SK-N-SH (cell line): Measurements from ENCODE around the gene SCGB3A1.

ENCODE experiments used
- CTCF ChIP-seq: fragments of 200-600 bp; sonication (generic); IDR thresholded peaks from 2 replicates; pipeline ENCODE4 v1.6.1; 2017; ENCODE audit warnings: antibody characterized with exemption, mild to moderate bottlenecking, moderate library complexity
- FOSL2 ChIP-seq: IDR thresholded peaks from 2 replicates; pipeline ENCODE4 v1.4.0; 2012; ENCODE audit warnings: low read depth, mild to moderate bottlenecking, moderate library complexity, borderline replicate concordance
- FOXJ3 ChIP-seq: sonication (generic); formaldehyde crosslinking; IDR thresholded peaks from 2 replicates; pipeline ENCODE4 v1.5.1; 2020; ENCODE audit warnings: mild to moderate bottlenecking, missing genetic modification reagents
- GABPA ChIP-seq: IDR thresholded peaks from 2 replicates; pipeline ENCODE4 v1.4.0; 2012; ENCODE audit warnings: low read depth, mild to moderate bottlenecking
- POLR2AphosphoS5 ChIP-seq: IDR thresholded peaks from 2 replicates; pipeline ENCODE4 v1.6.1; 2012; ENCODE audit warnings: low read depth, low read length
- REST ChIP-seq: IDR thresholded peaks from 2 replicates; pipeline ENCODE4 v1.6.1; 2012; ENCODE audit warnings: mild to moderate bottlenecking, low read depth, low read length, moderate library complexity
- RXRA ChIP-seq: IDR thresholded peaks from 2 replicates; pipeline ENCODE4 v1.4.0; 2012; ENCODE audit warnings: low read depth, mild to moderate bottlenecking, borderline replicate concordance
- TAF1 ChIP-seq: IDR thresholded peaks from 2 replicates; pipeline ENCODE4 v1.6.1; 2012; ENCODE audit warnings: low read depth, mild to moderate bottlenecking, low read length, moderate library complexity, borderline replicate concordance

- TF ChIP-seq TAF1 (no peak), GABPA (no peak), REST (no peak), FOXJ3 (no peak), CTCF (peak; percentile 76), POLR2AphosphoS5 (no peak), RXRA (no peak), FOSL2 (no peak)
Observed at GRCh38 chr5:180605554-180606214, 14.4 kb upstream of the SCGB3A1 start.
